HEK293 (cell line): ENCODE measurements around the gene SH3RF1.

ENCODE experiments used
- SP2 ChIP-seq: fragments of 450-650 bp; formaldehyde crosslinking; IDR thresholded peaks from 2 replicates; pipeline ENCODE4 v1.5.1; 2016; ENCODE audit warnings: missing biosample characterization, missing genetic modification characterization
- TCF7L2 ChIP-seq: IDR thresholded peaks from 2 replicates; pipeline ENCODE4 v1.6.1; 2011; ENCODE audit warnings: low read depth, mild to moderate bottlenecking, inconsistent platforms, low read length, moderate library complexity, borderline replicate concordance
- WT1 ChIP-seq: fragments of 450-650 bp; formaldehyde crosslinking; IDR thresholded peaks from 2 replicates; pipeline ENCODE4 v1.5.1; 2016; ENCODE audit warnings: missing biosample characterization, missing genetic modification characterization
- ZBTB7A ChIP-seq: fragments of 450-650 bp; formaldehyde crosslinking; IDR thresholded peaks from 2 replicates; pipeline ENCODE4 v1.5.1; 2016; ENCODE audit warnings: low read depth, missing biosample characterization, missing genetic modification characterization
- ZNF10 ChIP-seq: fragments of 450-650 bp; formaldehyde crosslinking; IDR thresholded peaks from 2 replicates; pipeline ENCODE4 v1.5.1; 2017; ENCODE audit warnings: missing biosample characterization, missing genetic modification characterization
- ZNF292 ChIP-seq: fragments of 450-650 bp; formaldehyde crosslinking; IDR thresholded peaks from 2 replicates; pipeline ENCODE4 v1.5.1; 2016; ENCODE audit warnings: low read depth, missing biosample characterization, missing genetic modification characterization, borderline replicate concordance
- ZNF707 ChIP-seq: fragments of 450-650 bp; formaldehyde crosslinking; IDR thresholded peaks from 2 replicates; pipeline ENCODE4 v1.5.1; 2016; ENCODE audit warnings: missing biosample characterization, missing genetic modification characterization
- ZNF76 ChIP-seq: fragments of 450-650 bp; formaldehyde crosslinking; IDR thresholded peaks from 2 replicates; pipeline ENCODE4; 2016; ENCODE audit warnings: low read depth, missing biosample characterization, missing genetic modification characterization, borderline replicate concordance
- TF ChIP-seq, protein P1 (sequence below): fragments of 450-650 bp; formaldehyde crosslinking; IDR thresholded peaks from 2 replicates; pipeline ENCODE4 v1.5.1; 2016; ENCODE audit warnings: missing biosample characterization, missing genetic modification characterization
- TF ChIP-seq, protein P2 (sequence below): fragments of 450-650 bp; formaldehyde crosslinking; IDR thresholded peaks from 2 replicates; pipeline ENCODE4 v1.5.1; 2016; ENCODE audit warnings: missing biosample characterization, missing genetic modification characterization

DNA sequence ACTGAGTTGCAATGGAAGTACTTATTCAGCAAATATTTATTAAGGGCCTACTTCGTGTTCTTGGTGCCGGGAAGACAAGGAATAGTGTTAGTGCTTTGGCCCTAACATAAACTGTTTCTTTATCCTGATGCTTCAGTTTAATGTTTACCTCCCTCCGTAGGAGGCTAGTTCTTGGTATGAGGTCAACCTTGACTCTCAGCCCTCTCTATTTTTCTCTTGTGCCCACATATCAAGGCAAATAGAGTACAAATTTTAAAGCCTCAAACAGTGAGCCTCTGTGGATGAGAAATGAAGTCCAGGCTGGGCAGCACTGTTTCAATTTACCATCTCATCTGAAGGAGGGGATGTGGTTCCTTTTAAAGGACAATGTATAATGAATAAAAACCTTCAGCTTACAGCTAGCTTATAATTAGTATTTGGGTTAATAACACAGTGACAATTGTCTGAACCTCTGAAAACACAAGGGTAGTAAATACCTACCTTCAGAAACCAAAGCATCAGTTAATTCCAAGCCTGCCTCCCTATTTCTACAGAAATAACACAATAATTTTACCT lies 68.5 kb downstream of the SH3RF1 start:
- TF ChIP-seq ZNF76 (tag by site-specific recombination) (no peak), ZNF707 (tag by site-specific recombination) (no peak), TCF7L2 (no peak), ZNF10 (tag by site-specific recombination) (no peak), ZNF292 (no peak), ZBTB7A (tag by site-specific recombination) (no peak), WT1 (tag by site-specific recombination) (no peak), SP2 (tag by site-specific recombination) (no peak)
- TF ChIP-seq, protein P1, sequence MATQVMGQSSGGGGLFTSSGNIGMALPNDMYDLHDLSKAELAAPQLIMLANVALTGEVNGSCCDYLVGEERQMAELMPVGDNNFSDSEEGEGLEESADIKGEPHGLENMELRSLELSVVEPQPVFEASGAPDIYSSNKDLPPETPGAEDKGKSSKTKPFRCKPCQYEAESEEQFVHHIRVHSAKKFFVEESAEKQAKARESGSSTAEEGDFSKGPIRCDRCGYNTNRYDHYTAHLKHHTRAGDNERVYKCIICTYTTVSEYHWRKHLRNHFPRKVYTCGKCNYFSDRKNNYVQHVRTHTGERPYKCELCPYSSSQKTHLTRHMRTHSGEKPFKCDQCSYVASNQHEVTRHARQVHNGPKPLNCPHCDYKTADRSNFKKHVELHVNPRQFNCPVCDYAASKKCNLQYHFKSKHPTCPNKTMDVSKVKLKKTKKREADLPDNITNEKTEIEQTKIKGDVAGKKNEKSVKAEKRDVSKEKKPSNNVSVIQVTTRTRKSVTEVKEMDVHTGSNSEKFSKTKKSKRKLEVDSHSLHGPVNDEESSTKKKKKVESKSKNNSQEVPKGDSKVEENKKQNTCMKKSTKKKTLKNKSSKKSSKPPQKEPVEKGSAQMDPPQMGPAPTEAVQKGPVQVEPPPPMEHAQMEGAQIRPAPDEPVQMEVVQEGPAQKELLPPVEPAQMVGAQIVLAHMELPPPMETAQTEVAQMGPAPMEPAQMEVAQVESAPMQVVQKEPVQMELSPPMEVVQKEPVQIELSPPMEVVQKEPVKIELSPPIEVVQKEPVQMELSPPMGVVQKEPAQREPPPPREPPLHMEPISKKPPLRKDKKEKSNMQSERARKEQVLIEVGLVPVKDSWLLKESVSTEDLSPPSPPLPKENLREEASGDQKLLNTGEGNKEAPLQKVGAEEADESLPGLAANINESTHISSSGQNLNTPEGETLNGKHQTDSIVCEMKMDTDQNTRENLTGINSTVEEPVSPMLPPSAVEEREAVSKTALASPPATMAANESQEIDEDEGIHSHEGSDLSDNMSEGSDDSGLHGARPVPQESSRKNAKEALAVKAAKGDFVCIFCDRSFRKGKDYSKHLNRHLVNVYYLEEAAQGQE, result no peak
- TF ChIP-seq, protein P2, sequence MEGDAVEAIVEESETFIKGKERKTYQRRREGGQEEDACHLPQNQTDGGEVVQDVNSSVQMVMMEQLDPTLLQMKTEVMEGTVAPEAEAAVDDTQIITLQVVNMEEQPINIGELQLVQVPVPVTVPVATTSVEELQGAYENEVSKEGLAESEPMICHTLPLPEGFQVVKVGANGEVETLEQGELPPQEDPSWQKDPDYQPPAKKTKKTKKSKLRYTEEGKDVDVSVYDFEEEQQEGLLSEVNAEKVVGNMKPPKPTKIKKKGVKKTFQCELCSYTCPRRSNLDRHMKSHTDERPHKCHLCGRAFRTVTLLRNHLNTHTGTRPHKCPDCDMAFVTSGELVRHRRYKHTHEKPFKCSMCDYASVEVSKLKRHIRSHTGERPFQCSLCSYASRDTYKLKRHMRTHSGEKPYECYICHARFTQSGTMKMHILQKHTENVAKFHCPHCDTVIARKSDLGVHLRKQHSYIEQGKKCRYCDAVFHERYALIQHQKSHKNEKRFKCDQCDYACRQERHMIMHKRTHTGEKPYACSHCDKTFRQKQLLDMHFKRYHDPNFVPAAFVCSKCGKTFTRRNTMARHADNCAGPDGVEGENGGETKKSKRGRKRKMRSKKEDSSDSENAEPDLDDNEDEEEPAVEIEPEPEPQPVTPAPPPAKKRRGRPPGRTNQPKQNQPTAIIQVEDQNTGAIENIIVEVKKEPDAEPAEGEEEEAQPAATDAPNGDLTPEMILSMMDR (tag by site-specific recombination), result no peak
